ENCODE measurements around the gene MYCL.
A peak's percentile ranks its signal among the peaks of the same experiment; 100 is the strongest.

MYCL gene

GRCh38 chr1:39845569-39846566 is 55.8 kb downstream of the MYCL start:
- TF ChIP-seq, protein P1, sequence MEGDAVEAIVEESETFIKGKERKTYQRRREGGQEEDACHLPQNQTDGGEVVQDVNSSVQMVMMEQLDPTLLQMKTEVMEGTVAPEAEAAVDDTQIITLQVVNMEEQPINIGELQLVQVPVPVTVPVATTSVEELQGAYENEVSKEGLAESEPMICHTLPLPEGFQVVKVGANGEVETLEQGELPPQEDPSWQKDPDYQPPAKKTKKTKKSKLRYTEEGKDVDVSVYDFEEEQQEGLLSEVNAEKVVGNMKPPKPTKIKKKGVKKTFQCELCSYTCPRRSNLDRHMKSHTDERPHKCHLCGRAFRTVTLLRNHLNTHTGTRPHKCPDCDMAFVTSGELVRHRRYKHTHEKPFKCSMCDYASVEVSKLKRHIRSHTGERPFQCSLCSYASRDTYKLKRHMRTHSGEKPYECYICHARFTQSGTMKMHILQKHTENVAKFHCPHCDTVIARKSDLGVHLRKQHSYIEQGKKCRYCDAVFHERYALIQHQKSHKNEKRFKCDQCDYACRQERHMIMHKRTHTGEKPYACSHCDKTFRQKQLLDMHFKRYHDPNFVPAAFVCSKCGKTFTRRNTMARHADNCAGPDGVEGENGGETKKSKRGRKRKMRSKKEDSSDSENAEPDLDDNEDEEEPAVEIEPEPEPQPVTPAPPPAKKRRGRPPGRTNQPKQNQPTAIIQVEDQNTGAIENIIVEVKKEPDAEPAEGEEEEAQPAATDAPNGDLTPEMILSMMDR (IDR thresholded peaks at IDR 0.05; ENCODE audit: control insufficient read depth, insufficient read depth, low read depth, low read length, missing control alignments) = no peak
- peak; percentile 43 for DNase-seq (ENCODE audit: low read depth)
- no peak overlapping the region for H3K4me3 ChIP-seq (ENCODE audit: control insufficient read depth, low read depth, low read length)

All from AG09309 (cell line).